IMR-90 (cell line): ENCODE data around the gene HBEGF. TPM values are rescaled to one million over a fixed set of nuclear protein-coding genes. Genes with fewer than 3 reads are reported as not detected.

Experiments
- CHD1 ChIP-seq: IDR thresholded peaks from 2 replicates; pipeline ENCODE4 v1.6.1; 2012; ENCODE audit warnings: low read depth, low read length, improper control_type of control experiment
- polyA plus RNA-seq, 3 experiments: library from polyadenylated mRNA; depleted of rRNA; stranded (reverse); fragments of >200 nt; gene quantifications; 2 replicates each; pipeline ENCODE4 v1.2.3, GENCODE V29; 2012; ENCODE audit warnings: low replicate concordance in 1 of 3
- total RNA-seq: library from RNA; depleted of rRNA; stranded (reverse); fragments of >200 nt; gene quantifications from 2 replicates; pipeline ENCODE4 v1.2.3, GENCODE V29; 2012
- TF ChIP-seq, protein P1 (sequence below): conservative IDR thresholded peaks from 2 replicates; pipeline ENCODE4 v1.5.1; 2012; ENCODE audit warnings: mild to moderate bottlenecking, low read depth, low read length, improper control_type of control experiment

The HBEGF gene
- total and polyA plus RNA-seq, 2 of the 4 experiments (the other 2 are of a cell fraction) = 18.8 to 36.1 TPM

DNA sequence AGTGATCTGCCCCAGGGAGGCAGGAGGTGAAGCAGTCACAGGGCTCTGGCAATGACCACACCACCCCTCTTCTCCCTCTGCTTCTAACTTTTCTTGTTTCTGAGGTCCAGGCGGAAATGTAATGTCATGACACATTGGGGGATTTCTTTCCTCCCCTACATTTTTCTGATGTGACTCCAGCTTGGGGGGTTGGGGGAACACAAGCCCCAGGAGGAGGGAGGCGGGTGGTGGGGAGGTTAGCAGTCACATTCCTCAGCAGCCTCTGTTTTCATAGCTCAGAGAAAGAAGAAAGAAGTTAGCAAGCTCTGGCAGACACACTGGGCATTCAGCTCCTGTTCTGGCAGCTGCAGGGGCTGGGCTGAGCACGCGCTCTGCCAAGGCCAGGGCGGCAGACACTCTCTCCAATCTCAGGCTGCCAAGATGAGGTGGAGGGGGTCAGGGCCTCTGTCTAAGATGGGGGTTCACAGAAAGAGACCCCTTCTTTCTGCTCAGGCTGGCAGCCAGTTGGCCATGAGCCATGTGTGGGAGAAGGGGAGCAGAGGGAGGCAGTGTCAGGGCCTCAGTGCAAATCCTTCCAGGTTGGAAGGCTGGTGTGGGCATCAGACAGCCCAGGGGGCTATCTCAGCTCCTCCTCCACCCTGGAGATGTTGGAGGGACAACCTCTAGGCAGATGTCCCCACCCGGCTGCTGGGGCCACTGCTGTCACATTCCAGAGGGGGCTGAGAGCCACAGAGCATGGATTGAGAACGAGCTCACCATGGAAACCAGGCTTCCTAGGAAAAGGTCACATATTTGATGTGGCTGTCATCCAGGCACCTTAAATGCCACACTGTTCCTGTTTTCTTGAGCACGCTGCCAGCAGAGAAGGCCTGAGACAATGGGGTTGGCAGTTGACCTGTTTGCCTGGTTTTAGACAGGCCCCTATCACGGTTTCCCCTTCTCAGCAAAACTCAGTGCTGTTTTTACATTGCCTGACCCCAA is 23.4 kb downstream of the HBEGF start (continued):
- TF ChIP-seq, protein P1, sequence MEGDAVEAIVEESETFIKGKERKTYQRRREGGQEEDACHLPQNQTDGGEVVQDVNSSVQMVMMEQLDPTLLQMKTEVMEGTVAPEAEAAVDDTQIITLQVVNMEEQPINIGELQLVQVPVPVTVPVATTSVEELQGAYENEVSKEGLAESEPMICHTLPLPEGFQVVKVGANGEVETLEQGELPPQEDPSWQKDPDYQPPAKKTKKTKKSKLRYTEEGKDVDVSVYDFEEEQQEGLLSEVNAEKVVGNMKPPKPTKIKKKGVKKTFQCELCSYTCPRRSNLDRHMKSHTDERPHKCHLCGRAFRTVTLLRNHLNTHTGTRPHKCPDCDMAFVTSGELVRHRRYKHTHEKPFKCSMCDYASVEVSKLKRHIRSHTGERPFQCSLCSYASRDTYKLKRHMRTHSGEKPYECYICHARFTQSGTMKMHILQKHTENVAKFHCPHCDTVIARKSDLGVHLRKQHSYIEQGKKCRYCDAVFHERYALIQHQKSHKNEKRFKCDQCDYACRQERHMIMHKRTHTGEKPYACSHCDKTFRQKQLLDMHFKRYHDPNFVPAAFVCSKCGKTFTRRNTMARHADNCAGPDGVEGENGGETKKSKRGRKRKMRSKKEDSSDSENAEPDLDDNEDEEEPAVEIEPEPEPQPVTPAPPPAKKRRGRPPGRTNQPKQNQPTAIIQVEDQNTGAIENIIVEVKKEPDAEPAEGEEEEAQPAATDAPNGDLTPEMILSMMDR = no peak
- no peak for TF ChIP-seq CHD1
